Measurements from ENCODE around the gene ATF5. TPM values are rescaled to one million over a fixed set of nuclear protein-coding genes. Genes with fewer than 3 reads are reported as not detected.

Gene ATF5
- total RNA-seq, 1 donor from 2014 or later, result 35.5 TPM

- DNase-seq (ENCODE audit: low read depth), result no peak
- Mint-ChIP-seq H3K4me1 (ENCODE audit: low read depth, unreplicated experiment) (peaks cover 5% of the 10 kb centered on the region), H3K4me3 (ENCODE audit: unreplicated experiment) (no peak overlapping the region), H3K9me3 (ENCODE audit: unreplicated experiment) (peaks cover 2% of the 10 kb centered on the region), H3K36me3 (ENCODE audit: low read depth, unreplicated experiment) (peaks cover 23% of the 10 kb centered on the region), H3K27me3 (ENCODE audit: low read depth, unreplicated experiment) (no peaks in the 10 kb centered on the region), H3K27ac (ENCODE audit: unreplicated experiment) (no peak overlapping the region)
- H4K20me1 ChIP-seq (ENCODE audit: insufficient read depth, low read length), result peaks cover 16% of the 10 kb centered on the region
- TF ChIP-seq CTCF (IDR thresholded peaks at IDR 0.05; ENCODE audit: insufficient read depth, low read depth, low read length), result no peak
- TF ChIP-seq EZH2 (IDR thresholded peaks at IDR 0.05; ENCODE audit: insufficient read depth, low read length), result no peak
- peaks cover 4% of the 10 kb centered on the region for H3K36me3 ChIP-seq (ENCODE audit: insufficient read depth, low read length)
- no peak overlapping the region for H2AFZ ChIP-seq (ENCODE audit: low read depth, low read length)
- no peaks in the 10 kb centered on the region for H3K9me3 ChIP-seq (ENCODE audit: insufficient read depth, low read depth, low read length)
- H3K9ac ChIP-seq (ENCODE audit: low read length), result no peak overlapping the region
- H3K79me2 ChIP-seq (ENCODE audit: insufficient read depth, low read length), result peaks cover 27% of the 10 kb centered on the region
- H3K27me3 ChIP-seq (ENCODE audit: insufficient read depth, low read length), result no peaks in the 10 kb centered on the region
- FAIRE-seq, result no peak
- H3K27ac ChIP-seq (ENCODE audit: low read depth, low read length), result no peak overlapping the region
- no peak overlapping the region for H3K4me2 ChIP-seq (ENCODE audit: low read length)
- no peak overlapping the region for H3K4me3 ChIP-seq (ENCODE audit: insufficient read depth, low read depth, low read length)
- H3K4me1 ChIP-seq (ENCODE audit: insufficient read depth, low read length), result peaks cover 6% of the 10 kb centered on the region
These were observed 2.5 kb downstream of the ATF5 start for GRCh38 chr19:49931293-49932040.

- DNase-seq (ENCODE audit: low read depth) (no peak), FAIRE-seq (no peak)
- TF ChIP-seq CTCF (IDR thresholded peaks at IDR 0.05; ENCODE audit: insufficient read depth, low read depth, low read length), result no peak
- no peak for TF ChIP-seq EZH2 (IDR thresholded peaks at IDR 0.05; ENCODE audit: insufficient read depth, low read length)
- no peak overlapping the region for H2AFZ ChIP-seq (ENCODE audit: low read depth, low read length)
- no peak overlapping the region for H3K9ac ChIP-seq (ENCODE audit: low read length)
- H3K27ac ChIP-seq (ENCODE audit: low read depth, low read length), result no peak overlapping the region
- Mint-ChIP-seq H3K4me3 (ENCODE audit: unreplicated experiment) (no peak overlapping the region), H3K27me3 (ENCODE audit: low read depth, unreplicated experiment) (no peaks in the 10 kb centered on the region), H3K36me3 (ENCODE audit: low read depth, unreplicated experiment) (peaks cover 23% of the 10 kb centered on the region), H3K4me1 (ENCODE audit: low read depth, unreplicated experiment) (peaks cover 5% of the 10 kb centered on the region), H3K9me3 (ENCODE audit: unreplicated experiment) (peaks cover 2% of the 10 kb centered on the region), H3K27ac (ENCODE audit: unreplicated experiment) (no peak overlapping the region)
- H3K36me3 ChIP-seq (ENCODE audit: insufficient read depth, low read length), result no peaks in the 10 kb centered on the region
- H3K9me3 ChIP-seq (ENCODE audit: insufficient read depth, low read depth, low read length), result no peaks in the 10 kb centered on the region
- H3K27me3 ChIP-seq (ENCODE audit: insufficient read depth, low read length), result no peaks in the 10 kb centered on the region
- H4K20me1 ChIP-seq (ENCODE audit: insufficient read depth, low read length), result peaks cover 10% of the 10 kb centered on the region
- no peak overlapping the region for H3K4me2 ChIP-seq (ENCODE audit: low read length)
- no peak overlapping the region for H3K4me3 ChIP-seq (ENCODE audit: insufficient read depth, low read depth, low read length)
- H3K79me2 ChIP-seq (ENCODE audit: insufficient read depth, low read length), result peaks cover 21% of the 10 kb centered on the region
- peaks cover 6% of the 10 kb centered on the region for H3K4me1 ChIP-seq (ENCODE audit: insufficient read depth, low read length)
These were observed 3.0 kb downstream of the ATF5 start for GRCh38 chr19:49932041-49932451.

GRCh38 chr19:49932731-49933131 is 3.7 kb downstream of the ATF5 start:
- Mint-ChIP-seq H3K27ac (ENCODE audit: unreplicated experiment) (no peak overlapping the region), H3K27me3 (ENCODE audit: low read depth, unreplicated experiment) (no peaks in the 10 kb centered on the region), H3K36me3 (ENCODE audit: low read depth, unreplicated experiment) (peaks cover 23% of the 10 kb centered on the region), H3K9me3 (ENCODE audit: unreplicated experiment) (peaks cover 2% of the 10 kb centered on the region), H3K4me1 (ENCODE audit: low read depth, unreplicated experiment) (peaks cover 3% of the 10 kb centered on the region), H3K4me3 (ENCODE audit: unreplicated experiment) (no peak overlapping the region)
- peaks cover 14% of the 10 kb centered on the region for H3K79me2 ChIP-seq (ENCODE audit: insufficient read depth, low read length)
- no peak overlapping the region for H3K9ac ChIP-seq (ENCODE audit: low read length)
- DNase-seq (ENCODE audit: low read depth), result no peak
- H3K36me3 ChIP-seq (ENCODE audit: insufficient read depth, low read length), result no peaks in the 10 kb centered on the region
- H3K4me3 ChIP-seq (ENCODE audit: insufficient read depth, low read depth, low read length), result no peak overlapping the region
- H3K4me2 ChIP-seq (ENCODE audit: low read length), result no peak overlapping the region
- no peaks in the 10 kb centered on the region for H3K27me3 ChIP-seq (ENCODE audit: insufficient read depth, low read length)
- H2AFZ ChIP-seq (ENCODE audit: low read depth, low read length), result no peak overlapping the region
- H3K27ac ChIP-seq (ENCODE audit: low read depth, low read length), result no peak overlapping the region
- H3K4me1 ChIP-seq (ENCODE audit: insufficient read depth, low read length), result peaks cover 4% of the 10 kb centered on the region
- no peaks in the 10 kb centered on the region for H3K9me3 ChIP-seq (ENCODE audit: insufficient read depth, low read depth, low read length)
- no peak for FAIRE-seq
- peaks cover 3% of the 10 kb centered on the region for H4K20me1 ChIP-seq (ENCODE audit: insufficient read depth, low read length)
- no peak for TF ChIP-seq EZH2 (IDR thresholded peaks at IDR 0.05; ENCODE audit: insufficient read depth, low read length)
- TF ChIP-seq CTCF (IDR thresholded peaks at IDR 0.05; ENCODE audit: insufficient read depth, low read depth, low read length), result no peak

Data from astrocyte (in vitro differentiated cells and primary cell).